OCI-LY7 (cell line): ENCODE data around the gene RAMP1.

Experiments
- EZH2phosphoT487 ChIP-seq: fragments of 200-600 bp; sonication (generic); IDR thresholded peaks from 2 replicates; pipeline ENCODE4 v1.6.1; 2018; ENCODE audit warnings: low read depth, borderline replicate concordance, mild to moderate bottlenecking, mixed run types, antibody characterized with exemption, low read length, moderate library complexity, mixed read lengths
- TF ChIP-seq, protein P1 (sequence below): fragments of 200-600 bp; sonication (generic); conservative IDR thresholded peaks from 2 replicates; pipeline ENCODE4 v1.5.1; 2014; ENCODE audit warnings: mild to moderate bottlenecking, antibody characterized with exemption, low read length, moderate library complexity, mixed read lengths

DNA sequence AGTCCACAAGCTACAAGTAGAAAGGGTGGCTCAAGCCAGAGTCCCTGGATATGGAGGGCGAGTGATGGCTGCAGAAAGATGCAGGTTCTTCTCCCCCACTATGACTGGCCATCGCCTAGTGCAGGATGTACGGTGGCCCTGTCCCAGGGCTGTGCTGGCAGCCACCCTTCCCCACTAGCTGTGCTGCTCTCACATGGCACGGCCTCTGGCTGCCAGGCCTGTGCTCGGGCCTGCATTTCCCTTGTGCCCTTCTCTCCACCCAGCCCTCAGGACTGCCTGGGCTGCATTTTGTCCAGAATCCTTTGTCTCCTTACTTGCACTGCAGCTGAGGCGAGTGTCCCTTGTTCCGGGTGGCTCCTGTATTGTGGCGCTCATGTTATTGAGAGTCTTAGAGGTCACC lies 1.6 kb upstream of the RAMP1 start:
- TF ChIP-seq, protein P1, sequence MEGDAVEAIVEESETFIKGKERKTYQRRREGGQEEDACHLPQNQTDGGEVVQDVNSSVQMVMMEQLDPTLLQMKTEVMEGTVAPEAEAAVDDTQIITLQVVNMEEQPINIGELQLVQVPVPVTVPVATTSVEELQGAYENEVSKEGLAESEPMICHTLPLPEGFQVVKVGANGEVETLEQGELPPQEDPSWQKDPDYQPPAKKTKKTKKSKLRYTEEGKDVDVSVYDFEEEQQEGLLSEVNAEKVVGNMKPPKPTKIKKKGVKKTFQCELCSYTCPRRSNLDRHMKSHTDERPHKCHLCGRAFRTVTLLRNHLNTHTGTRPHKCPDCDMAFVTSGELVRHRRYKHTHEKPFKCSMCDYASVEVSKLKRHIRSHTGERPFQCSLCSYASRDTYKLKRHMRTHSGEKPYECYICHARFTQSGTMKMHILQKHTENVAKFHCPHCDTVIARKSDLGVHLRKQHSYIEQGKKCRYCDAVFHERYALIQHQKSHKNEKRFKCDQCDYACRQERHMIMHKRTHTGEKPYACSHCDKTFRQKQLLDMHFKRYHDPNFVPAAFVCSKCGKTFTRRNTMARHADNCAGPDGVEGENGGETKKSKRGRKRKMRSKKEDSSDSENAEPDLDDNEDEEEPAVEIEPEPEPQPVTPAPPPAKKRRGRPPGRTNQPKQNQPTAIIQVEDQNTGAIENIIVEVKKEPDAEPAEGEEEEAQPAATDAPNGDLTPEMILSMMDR, result no peak
- no peak for TF ChIP-seq EZH2phosphoT487
